Fibroblast of lung (primary cell): ENCODE data around the gene C1QTNF12. TPM values are rescaled to one million over a fixed set of nuclear protein-coding genes. Genes with fewer than 3 reads are reported as not detected.

ENCODE experiments used
- DNase-seq, 2 donors: peaks; one replicate each; pipeline versions ENCODE4 v3.0.0 to v3.0.0-alpha.2; 2010; ENCODE audit warnings: low read depth in 2 of 2
- H2AFZ ChIP-seq: 2 replicates; pipeline ENCODE4 v1.5.1; 2012; ENCODE audit warnings: low read length, control low read depth, inconsistent platforms
- H3K27ac ChIP-seq: 2 replicates; pipeline ENCODE4 v1.5.1; 2011; ENCODE audit warnings: low read length, control low read depth; ENCODE audit not compliant: insufficient read depth
- H3K27me3 ChIP-seq: 2 replicates; pipeline ENCODE4 v1.5.1; 2011; ENCODE audit warnings: mild to moderate bottlenecking, low read length; ENCODE audit not compliant: control insufficient read depth, insufficient read depth
- H3K36me3 ChIP-seq: 2 replicates; pipeline ENCODE4 v1.5.1; 2011; ENCODE audit warnings: low read length; ENCODE audit not compliant: control insufficient read depth, insufficient read depth
- H3K4me1 ChIP-seq: 2 replicates; pipeline ENCODE4 v1.5.1; 2011; ENCODE audit warnings: low read length; ENCODE audit not compliant: control insufficient read depth, insufficient read depth; ENCODE audit errors: extremely low read depth
- H3K4me2 ChIP-seq: 2 replicates; pipeline ENCODE4 v1.5.1; 2011; ENCODE audit warnings: low read length, control low read depth; ENCODE audit not compliant: insufficient read depth; ENCODE audit errors: extremely low read depth
- H3K4me3 ChIP-seq, 4 experiments: fragments of 200-600 bp in 1 of 4; sonication (generic) in 1 of 4; replicated peaks in 1 of 4; 2 replicates each; pipeline ENCODE4 v1.5.1; 2011 to 2016; ENCODE audit warnings: low read length in 4 of 4, low read depth in 3 of 4, mild to moderate bottlenecking in 3 of 4, control low read depth in 2 of 4, inconsistent platforms in 1 of 4, mixed read lengths in 1 of 4; ENCODE audit not compliant: insufficient read depth in 1 of 4; ENCODE audit errors: control extremely low read depth in 1 of 4
- H3K79me2 ChIP-seq: 2 replicates; pipeline ENCODE4 v1.5.1; 2012; ENCODE audit warnings: mild to moderate bottlenecking, low read length, inconsistent platforms; ENCODE audit not compliant: control insufficient read depth, insufficient read depth
- H3K9ac ChIP-seq: 2 replicates; pipeline ENCODE4 v1.5.1; 2011; ENCODE audit warnings: mild to moderate bottlenecking, low read length, control low read depth; ENCODE audit not compliant: insufficient read depth
- H3K9me3 ChIP-seq: 2 replicates; pipeline ENCODE4 v1.5.1; 2012; ENCODE audit warnings: low read depth, low read length; ENCODE audit not compliant: control insufficient read depth, insufficient read depth
- H4K20me1 ChIP-seq: 2 replicates; pipeline ENCODE4 v1.5.1; 2011; ENCODE audit warnings: low read length; ENCODE audit not compliant: control insufficient read depth, insufficient read depth; ENCODE audit errors: extremely low read depth
- EZH2 ChIP-seq: IDR thresholded peaks from 2 replicates; pipeline ENCODE4 v1.5.1; 2012; ENCODE audit warnings: low read length, control low read depth, mild to moderate bottlenecking; ENCODE audit errors: missing control alignments
- polyA plus RNA-seq, 2 donors: library from polyadenylated mRNA; depleted of rRNA in 1 of 2; stranded (reverse) in 1 of 2; unstranded in 1 of 2; fragments of >200 nt; gene quantifications; 2 replicates each; pipeline ENCODE4 v1.2.1, GENCODE V29; 2011 to 2012; ENCODE audit warnings: missing spikeins in 1 of 2
- total RNA-seq: library from RNA; depleted of rRNA; stranded (reverse); fragments of >200 nt; gene quantifications from 2 replicates; pipeline ENCODE4 v1.2.1, GENCODE V29; 2014
- TF ChIP-seq, protein P1 (sequence below), 2 donors: IDR thresholded peaks in 1 of 2; conservative IDR thresholded peaks in 1 of 2; 1 replicate in 1 of 2; 2 replicates in 1 of 2; pipeline ENCODE4 v1.5.1; 2011 to 2012; ENCODE audit warnings: low read length in 2 of 2, control low read depth in 1 of 2, inconsistent platforms in 1 of 2, low read depth in 1 of 2, mild to moderate bottlenecking in 1 of 2

The C1QTNF12 gene
- total and polyA plus RNA-seq, 2 donors (not counting 1 experiment from before 2014, with no cell fraction given), result 0.27 to 4.1 TPM

DNA sequence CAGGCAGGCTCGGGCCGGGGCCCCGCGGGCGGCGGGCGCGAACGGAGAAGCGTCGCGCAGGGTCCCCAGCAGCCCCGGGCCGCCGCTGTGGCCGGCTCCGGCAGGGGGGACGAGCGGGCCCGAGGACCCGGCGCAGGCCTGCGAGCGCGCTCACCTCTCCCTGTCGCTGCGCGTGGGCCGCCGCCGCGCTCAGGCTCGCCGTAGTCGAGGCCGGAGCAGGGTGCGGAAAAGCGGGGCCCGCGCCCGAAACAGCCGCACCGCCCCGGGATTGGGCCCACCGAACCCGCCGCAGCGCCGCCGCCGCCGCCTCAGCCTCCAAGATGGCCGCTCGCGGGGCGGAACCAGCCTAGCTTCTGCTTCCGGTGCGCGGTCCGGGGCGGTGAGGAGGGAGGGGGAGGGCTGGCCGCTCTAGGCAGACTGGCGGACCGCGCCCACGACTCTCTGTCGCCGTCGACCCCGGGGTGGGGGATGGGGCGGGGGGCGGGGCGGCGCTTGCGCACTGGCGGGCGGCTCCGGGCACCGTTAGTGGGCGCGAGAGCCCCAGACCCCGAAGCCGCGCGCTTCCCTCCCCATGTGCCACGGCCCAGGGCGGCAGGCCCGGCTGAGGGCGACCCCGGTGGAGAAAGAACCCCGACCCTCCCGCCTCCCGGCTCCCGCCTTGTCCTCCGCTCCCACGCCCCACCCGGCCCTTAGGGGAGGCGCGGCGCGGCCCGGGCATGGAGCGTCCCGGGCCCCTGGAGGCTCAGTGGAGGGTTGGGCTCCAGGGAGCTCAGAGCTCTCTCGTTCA lies 27.2 kb upstream of the C1QTNF12 start, which contains the start of gene UBE2J2:
Gene UBE2J2 (minus strand): TSS at position 343 of the 787 bp plus-strand sequence. CDS start 5,862 bp downstream, outside the sequence.
- TF ChIP-seq EZH2, result no peak
- TF ChIP-seq, protein P1, sequence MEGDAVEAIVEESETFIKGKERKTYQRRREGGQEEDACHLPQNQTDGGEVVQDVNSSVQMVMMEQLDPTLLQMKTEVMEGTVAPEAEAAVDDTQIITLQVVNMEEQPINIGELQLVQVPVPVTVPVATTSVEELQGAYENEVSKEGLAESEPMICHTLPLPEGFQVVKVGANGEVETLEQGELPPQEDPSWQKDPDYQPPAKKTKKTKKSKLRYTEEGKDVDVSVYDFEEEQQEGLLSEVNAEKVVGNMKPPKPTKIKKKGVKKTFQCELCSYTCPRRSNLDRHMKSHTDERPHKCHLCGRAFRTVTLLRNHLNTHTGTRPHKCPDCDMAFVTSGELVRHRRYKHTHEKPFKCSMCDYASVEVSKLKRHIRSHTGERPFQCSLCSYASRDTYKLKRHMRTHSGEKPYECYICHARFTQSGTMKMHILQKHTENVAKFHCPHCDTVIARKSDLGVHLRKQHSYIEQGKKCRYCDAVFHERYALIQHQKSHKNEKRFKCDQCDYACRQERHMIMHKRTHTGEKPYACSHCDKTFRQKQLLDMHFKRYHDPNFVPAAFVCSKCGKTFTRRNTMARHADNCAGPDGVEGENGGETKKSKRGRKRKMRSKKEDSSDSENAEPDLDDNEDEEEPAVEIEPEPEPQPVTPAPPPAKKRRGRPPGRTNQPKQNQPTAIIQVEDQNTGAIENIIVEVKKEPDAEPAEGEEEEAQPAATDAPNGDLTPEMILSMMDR (conservative IDR thresholded peaks at IDR 0.05 in 1 of 2, IDR thresholded peaks at IDR 0.05 in 1 of 2; ENCODE audit: low read depth in 1 of 2, low read length in 2 of 2), result no peak
- Histone ChIP-seq H3K9ac (peak within 1 kb of the TSS; percentile 97), H3K27ac (peak within 1 kb of the TSS; percentile 95), H3K4me1 (peaks cover 20% of the 10 kb centered on the region), H3K4me2 (peak within 1 kb of the TSS; percentile 89), H2AFZ (peak within 1 kb of the TSS; percentile 75), H3K27me3 (no peaks in the 10 kb centered on the region), H3K4me3 (peak within 1 kb of the TSS; percentile 82 to 96 (median 86)), H3K79me2 (peaks cover 48% of the 10 kb centered on the region), H3K9me3 (no peaks in the 10 kb centered on the region), H4K20me1 (no peaks in the 10 kb centered on the region), H3K36me3 (peaks cover 3% of the 10 kb centered on the region)
- peak; percentile 91 to 94 for DNase-seq

DNA sequence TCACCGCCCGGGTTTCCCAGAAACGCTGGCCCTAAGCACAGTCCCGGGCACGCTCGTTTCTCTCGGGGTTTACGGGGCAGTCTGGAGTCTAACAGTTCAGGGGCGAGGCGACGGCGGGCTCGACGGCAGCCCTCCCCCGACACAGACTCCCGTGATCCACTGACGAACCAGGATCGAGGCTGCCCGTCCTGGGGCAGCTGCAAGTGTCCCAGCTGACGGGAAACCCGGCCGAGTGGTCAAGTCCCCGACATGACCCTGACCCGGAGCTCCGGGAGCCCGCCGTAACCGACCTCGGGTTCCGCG lies 26.6 kb upstream of the C1QTNF12 start:
- Histone ChIP-seq H3K36me3 (peaks cover 6% of the 10 kb centered on the region), H3K27ac (peak overlapping the region; percentile 95), H3K9ac (peak overlapping the region; percentile 97), H3K27me3 (no peaks in the 10 kb centered on the region), H3K79me2 (peaks cover 53% of the 10 kb centered on the region), H3K4me1 (peaks cover 20% of the 10 kb centered on the region), H4K20me1 (no peaks in the 10 kb centered on the region), H2AFZ (no peak overlapping the region), H3K4me2 (peak overlapping the region; percentile 89), H3K4me3 (peak overlapping the region; percentile 82 to 96 (median 86)), H3K9me3 (no peaks in the 10 kb centered on the region)
- TF ChIP-seq, protein P1 (conservative IDR thresholded peaks at IDR 0.05 in 1 of 2, IDR thresholded peaks at IDR 0.05 in 1 of 2; ENCODE audit: low read depth in 1 of 2, low read length in 2 of 2), result no peak
- TF ChIP-seq EZH2, result no peak
- no peak for DNase-seq

DNA sequence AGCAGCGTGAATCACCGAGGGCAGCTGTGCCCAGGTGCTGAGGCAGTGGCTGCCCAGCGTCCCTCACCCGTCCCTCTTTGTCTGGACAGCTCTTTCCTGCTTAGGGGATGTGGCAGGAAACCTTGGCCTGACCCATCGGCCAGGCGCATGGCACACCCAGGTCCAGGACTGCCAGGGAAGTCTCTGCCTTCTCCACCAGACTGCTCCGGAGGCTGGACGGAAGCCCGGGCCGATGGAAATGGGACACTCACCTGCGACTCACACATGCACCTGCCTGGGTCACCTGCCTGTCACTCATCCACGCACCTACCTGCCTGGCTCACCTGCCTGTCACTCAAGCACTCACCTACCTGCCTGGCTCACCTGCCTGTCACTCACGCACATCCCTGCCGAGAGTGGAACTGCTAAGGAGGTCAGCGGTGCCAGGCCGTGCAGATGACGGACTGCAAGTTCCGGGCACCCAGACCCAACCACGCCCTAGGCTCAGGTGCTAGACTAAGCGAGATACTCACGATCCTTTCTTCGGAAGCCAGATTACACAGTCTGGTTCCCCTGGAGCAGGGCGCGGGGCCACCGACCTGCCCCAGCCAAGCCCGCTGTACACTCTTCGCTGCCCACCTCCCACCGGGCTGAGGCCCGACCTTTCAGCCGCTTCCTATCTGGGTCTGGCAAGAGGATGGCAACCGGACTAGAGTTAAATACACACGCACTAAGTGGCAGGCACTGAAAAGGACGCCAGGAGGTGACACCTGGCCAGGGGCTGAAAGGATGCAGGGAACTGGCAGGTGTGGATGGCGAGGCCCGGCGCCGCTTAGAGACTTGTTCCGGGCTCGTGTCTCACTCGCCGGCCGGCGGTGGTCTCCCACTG lies 26.1 kb upstream of the C1QTNF12 start:
- peak in 1 of 2 donors; percentile 39 for DNase-seq
- Histone ChIP-seq H3K36me3 (peaks cover 11% of the 10 kb centered on the region), H2AFZ (no peak overlapping the region), H3K27ac (peak overlapping the region; percentile 95), H3K4me1 (peaks cover 20% of the 10 kb centered on the region), H3K9me3 (no peaks in the 10 kb centered on the region), H3K9ac (peak overlapping the region; percentile 97), H3K4me3 (peak overlapping the region; percentile 82 to 96 (median 86)), H4K20me1 (no peaks in the 10 kb centered on the region), H3K27me3 (no peaks in the 10 kb centered on the region), H3K4me2 (peak overlapping the region; percentile 89), H3K79me2 (peaks cover 59% of the 10 kb centered on the region)
- TF ChIP-seq EZH2, result no peak
- TF ChIP-seq, protein P1 (conservative IDR thresholded peaks at IDR 0.05 in 1 of 2, IDR thresholded peaks at IDR 0.05 in 1 of 2; ENCODE audit: low read depth in 1 of 2, low read length in 2 of 2), result no peak
